ENCODE measurements around the gene ATP8A2. TPM values are rescaled to one million over a fixed set of nuclear protein-coding genes. Genes with fewer than 3 reads are reported as not detected.

ATP8A2 gene
- total RNA-seq, 4 donors from 2014 or later: 0.29 to 0.65 (median 0.46) TPM

DNA sequence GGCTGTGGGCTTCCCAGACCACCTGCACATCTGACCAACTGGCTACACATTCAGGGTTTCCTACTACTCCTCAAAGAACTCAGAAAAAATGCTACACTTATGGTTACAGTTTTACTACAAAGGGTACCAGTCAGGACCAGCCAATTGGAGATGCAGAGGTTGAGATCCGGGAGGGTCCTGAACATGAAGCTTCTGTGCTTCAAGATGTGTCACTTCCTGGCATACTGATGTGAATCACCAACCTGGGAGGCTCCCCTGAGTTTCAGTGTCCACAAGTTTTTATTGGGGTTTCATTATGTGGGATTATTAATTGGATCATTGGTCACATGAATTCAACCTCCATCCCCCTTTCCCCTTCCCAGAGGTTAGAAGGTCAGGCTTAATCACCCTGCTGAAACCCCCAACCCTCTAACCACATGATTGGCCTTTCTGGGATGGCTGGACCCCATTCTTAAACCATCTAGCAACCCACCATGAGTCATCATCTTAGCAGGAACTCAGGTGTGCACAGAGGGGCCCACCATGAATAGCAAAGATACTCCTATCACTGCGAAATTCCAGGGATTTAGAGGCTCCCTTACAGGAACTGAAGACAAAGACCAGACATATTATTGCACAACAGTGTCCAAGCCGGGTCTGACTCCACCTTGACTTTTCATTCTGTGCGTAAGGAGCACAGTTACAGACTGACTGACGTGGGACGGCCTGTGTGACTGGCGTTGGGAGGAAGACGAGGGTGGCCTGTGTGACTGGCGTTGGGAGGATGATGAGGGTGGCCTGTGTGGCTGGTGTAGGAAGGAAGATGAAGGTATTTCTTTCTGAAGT, 90.7 kb downstream of the ATP8A2 start:
- intact Hi-C loops (cut with DNase I): no loop called here
- 90% methylated on average over 9 of the region's 9 CpGs for WGBS
- no peaks in the 10 kb centered on the region for H3K9me3 ChIP-seq

DNA sequence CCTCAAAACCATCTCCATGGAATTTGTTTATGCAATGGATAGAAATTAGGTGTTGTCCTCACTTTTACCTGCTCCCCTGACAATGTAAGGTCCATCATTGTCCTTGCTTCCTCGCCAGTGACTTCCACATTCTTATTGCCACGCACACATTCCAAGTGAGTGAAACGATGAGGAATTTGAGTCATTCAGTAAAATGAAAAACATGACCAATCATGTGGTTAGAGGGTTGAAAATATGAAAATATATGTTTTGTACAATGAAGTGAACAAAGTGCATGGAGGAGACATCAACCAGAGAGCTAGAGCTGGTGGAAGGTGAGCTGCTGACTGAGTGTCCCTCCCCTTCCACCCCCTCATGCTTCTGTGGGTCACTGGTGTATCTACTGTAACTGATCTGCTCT, 91.7 kb downstream of the ATP8A2 start:
- peaks cover 0 to 17% (median 0%) of the 10 kb centered on the region in 4 donors for H3K27me3 ChIP-seq
- TF ChIP-seq POLR2A (IDR thresholded peaks at IDR 0.05; ENCODE audit: low read depth) (no peak), EP300 (IDR thresholded peaks at IDR 0.05) (no peak), POLR2AphosphoS5 (IDR thresholded peaks at IDR 0.05) (no peak)
- TF ChIP-seq, protein P1, sequence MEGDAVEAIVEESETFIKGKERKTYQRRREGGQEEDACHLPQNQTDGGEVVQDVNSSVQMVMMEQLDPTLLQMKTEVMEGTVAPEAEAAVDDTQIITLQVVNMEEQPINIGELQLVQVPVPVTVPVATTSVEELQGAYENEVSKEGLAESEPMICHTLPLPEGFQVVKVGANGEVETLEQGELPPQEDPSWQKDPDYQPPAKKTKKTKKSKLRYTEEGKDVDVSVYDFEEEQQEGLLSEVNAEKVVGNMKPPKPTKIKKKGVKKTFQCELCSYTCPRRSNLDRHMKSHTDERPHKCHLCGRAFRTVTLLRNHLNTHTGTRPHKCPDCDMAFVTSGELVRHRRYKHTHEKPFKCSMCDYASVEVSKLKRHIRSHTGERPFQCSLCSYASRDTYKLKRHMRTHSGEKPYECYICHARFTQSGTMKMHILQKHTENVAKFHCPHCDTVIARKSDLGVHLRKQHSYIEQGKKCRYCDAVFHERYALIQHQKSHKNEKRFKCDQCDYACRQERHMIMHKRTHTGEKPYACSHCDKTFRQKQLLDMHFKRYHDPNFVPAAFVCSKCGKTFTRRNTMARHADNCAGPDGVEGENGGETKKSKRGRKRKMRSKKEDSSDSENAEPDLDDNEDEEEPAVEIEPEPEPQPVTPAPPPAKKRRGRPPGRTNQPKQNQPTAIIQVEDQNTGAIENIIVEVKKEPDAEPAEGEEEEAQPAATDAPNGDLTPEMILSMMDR (IDR thresholded peaks at IDR 0.05): no peak
- DNase-seq (ENCODE audit: extremely low spot score): no peak
- H3K27ac ChIP-seq (replicated peaks in 1 of 4): no peak overlapping the region
- intact Hi-C loops (cut with DNase I): no loop called here
- WGBS: 86% methylated on average over 3 of the region's 3 CpGs
- H3K9me3 ChIP-seq: no peaks in the 10 kb centered on the region
- H3K4me3 ChIP-seq: no peak overlapping the region
- H3K4me1 ChIP-seq: peaks cover 0 to 3% (median 0%) of the 10 kb centered on the region in 4 donors
- H3K36me3 ChIP-seq: no peaks in the 10 kb centered on the region

More for the DNA sequence above, 90.7 kb downstream of the ATP8A2 start:
- H3K36me3 ChIP-seq: no peaks in the 10 kb centered on the region
- H3K27ac ChIP-seq (replicated peaks in 1 of 4): no peak overlapping the region
- H3K4me3 ChIP-seq: no peak overlapping the region
- DNase-seq (ENCODE audit: extremely low spot score): no peak
- TF ChIP-seq POLR2AphosphoS5 (IDR thresholded peaks at IDR 0.05) (no peak), POLR2A (IDR thresholded peaks at IDR 0.05; ENCODE audit: low read depth) (no peak)
- TF ChIP-seq, protein P1 (IDR thresholded peaks at IDR 0.05): no peak
- H3K27me3 ChIP-seq: peaks cover 0 to 7% (median 0%) of the 10 kb centered on the region in 4 donors
- H3K4me1 ChIP-seq: no peaks in the 10 kb centered on the region

DNA sequence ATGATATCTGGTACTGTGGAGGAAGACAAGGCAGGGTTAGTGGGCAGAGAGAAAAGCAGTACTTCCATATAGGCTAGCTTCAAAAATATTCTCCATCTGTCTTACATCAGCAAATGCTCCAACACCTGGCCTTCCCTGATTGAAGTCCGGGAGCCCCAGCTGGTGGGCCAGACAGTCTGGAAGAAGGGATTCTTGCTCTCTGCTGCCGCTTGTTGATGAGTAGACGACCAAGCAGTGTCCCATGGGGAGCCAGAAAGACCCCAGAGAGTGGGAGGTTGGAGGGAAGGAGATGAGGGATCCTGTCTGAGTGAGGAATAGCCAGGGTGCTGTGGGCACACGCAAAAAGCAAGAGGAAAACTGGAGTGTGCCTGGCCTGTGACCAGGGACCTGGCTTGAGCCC, 95.1 kb downstream of the ATP8A2 start:
- Histone ChIP-seq H3K4me1 (peaks cover 0 to 10% (median 3%) of the 10 kb centered on the region in 4 donors), H3K36me3 (no peaks in the 10 kb centered on the region), H3K4me3 (no peak overlapping the region), H3K27ac (replicated peaks in 1 of 4) (no peak overlapping the region), H3K27me3 (peaks cover 0 to 48% (median 5%) of the 10 kb centered on the region in 4 donors), H3K9me3 (no peaks in the 10 kb centered on the region)
- no peak for DNase-seq (ENCODE audit: extremely low spot score)
- WGBS: 66% methylated on average over 4 of the region's 4 CpGs
- intact Hi-C loops (cut with DNase I): no loop called here
- no peak for TF ChIP-seq EP300 (IDR thresholded peaks at IDR 0.05)
- TF ChIP-seq POLR2AphosphoS5 (IDR thresholded peaks at IDR 0.05): no peak
- TF ChIP-seq POLR2A (IDR thresholded peaks at IDR 0.05; ENCODE audit: low read depth): no peak
- TF ChIP-seq, protein P1 (IDR thresholded peaks at IDR 0.05): no peak

DNA sequence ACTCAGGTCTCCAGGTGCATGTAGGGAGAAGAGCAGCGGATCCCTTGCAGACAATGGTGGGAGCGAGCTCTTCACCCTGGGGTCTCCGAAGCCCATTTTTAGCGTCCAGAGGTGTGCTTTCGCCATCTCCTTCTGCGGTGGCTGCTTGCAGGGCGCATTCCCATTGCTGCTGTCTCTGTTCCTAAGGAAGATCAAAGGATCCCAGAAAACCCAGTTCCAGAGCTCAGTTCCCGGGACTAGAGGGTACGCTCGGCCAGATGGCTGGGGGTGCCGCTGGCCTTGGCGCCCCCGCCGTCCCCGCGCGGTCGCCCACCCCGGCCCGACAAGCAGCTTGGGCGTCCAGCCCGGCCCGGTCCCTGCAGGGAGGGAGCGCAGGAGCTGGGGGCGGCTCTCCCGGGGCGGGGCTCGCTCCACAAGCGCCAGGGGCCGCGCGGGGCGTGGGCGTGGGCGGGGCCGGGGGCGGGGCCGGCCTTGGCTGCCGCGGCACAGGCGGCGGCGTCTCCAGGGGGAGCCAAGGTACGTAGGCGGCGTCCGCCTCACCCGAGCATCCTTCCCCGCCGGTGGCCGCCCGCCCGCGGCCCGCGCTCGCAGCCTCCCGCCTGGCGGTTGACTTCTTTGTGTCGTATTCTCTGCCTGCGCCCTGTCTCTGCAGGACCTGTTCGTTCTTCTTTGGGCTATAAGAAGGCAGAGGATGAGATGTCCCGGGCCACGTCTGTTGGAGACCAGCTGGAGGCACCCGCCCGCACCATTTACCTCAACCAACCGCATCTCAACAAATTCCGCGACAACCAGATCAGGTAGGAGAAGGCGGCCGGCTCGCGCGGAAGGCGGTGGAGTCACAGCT, 96.8 kb downstream of the ATP8A2 start:
- Histone ChIP-seq H3K27ac (replicated peaks in 1 of 4) (no peak overlapping the region), H3K36me3 (no peaks in the 10 kb centered on the region), H3K4me3 (peak overlapping the region in 2 of 4 donors; percentile 7 to 9), H3K9me3 (no peaks in the 10 kb centered on the region), H3K27me3 (peaks cover 0 to 58% (median 5%) of the 10 kb centered on the region in 4 donors), H3K4me1 (peaks cover 0 to 10% (median 3%) of the 10 kb centered on the region in 4 donors)
- WGBS: 2% methylated on average over 32 of the region's 75 CpGs
- TF ChIP-seq POLR2A (IDR thresholded peaks at IDR 0.05; ENCODE audit: low read depth): no peak
- intact Hi-C loops (cut with DNase I): no loop called here
- DNase-seq (ENCODE audit: extremely low spot score): no peak

DNA sequence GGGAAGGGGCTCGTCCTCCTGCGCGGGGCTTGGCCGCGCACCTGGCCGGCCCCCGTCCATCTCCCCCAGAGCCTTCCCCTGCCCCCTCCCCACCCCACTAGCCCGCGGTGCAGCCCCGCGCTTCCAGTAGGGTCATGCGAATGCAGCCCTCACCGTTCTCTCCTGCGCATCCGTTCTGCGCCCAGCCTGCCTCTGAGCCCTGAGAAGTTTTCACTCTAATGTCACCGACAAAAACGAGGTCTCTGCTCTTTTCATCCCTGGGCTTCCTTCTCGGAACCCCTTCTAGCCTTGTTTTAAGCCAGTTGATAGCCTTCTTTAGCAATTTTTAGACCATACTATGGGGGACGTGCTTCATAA, 97.4 kb downstream of the ATP8A2 start:
- intact Hi-C loops (cut with DNase I): no loop called here
- H3K4me1 ChIP-seq: peaks cover 0 to 10% (median 3%) of the 10 kb centered on the region in 4 donors
- peaks cover 0 to 58% (median 5%) of the 10 kb centered on the region in 4 donors for H3K27me3 ChIP-seq
- no peak for DNase-seq (ENCODE audit: extremely low spot score)
- no peaks in the 10 kb centered on the region for H3K9me3 ChIP-seq
- WGBS: 16% methylated on average over 11 of the region's 20 CpGs
- H3K27ac ChIP-seq (replicated peaks in 1 of 4): no peak overlapping the region
- no peak for TF ChIP-seq EP300 (IDR thresholded peaks at IDR 0.05)
- TF ChIP-seq POLR2AphosphoS5 (IDR thresholded peaks at IDR 0.05): no peak
- peak overlapping the region in 1 of 4 donors; percentile 7 for H3K4me3 ChIP-seq
- H3K36me3 ChIP-seq: no peaks in the 10 kb centered on the region
